ENCODE measurements around the gene RBPJL. TPM values are rescaled to one million over a fixed set of nuclear protein-coding genes. Genes with fewer than 3 reads are reported as not detected.

RBPJL gene
- total RNA-seq, 1 experiment from 2014 or later: not detected

DNA sequence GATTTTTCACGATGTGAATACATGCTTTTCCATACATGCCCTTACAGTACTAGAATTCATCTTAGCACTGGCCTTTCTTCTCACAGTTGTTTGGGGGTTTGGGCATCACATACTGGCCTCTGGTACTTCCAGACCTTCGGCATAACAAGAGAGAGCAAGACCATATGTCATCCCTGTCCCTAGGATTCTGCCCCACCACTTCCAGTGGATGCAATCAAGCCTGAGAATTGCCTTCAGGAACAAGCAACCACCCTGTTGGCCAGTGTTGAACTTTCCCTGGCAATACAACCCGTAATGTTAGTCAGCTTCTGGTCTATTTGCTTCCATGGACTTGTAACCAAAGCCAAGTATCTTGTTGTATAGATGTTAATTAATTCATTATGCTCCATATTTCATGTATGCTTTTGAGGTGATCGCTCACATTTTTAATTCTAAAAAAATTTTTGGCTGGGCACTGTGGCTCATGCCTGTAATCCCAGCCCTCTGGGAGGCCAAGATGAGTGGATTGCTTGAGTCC, 36.8 kb upstream of the RBPJL start:
- no peak overlapping the region for H3K4me3 ChIP-seq (ENCODE audit: low read depth, low read length, poor library complexity, severe bottlenecking)
- no peak overlapping the region for H3K27ac ChIP-seq (ENCODE audit: low read depth, low read length, poor library complexity, severe bottlenecking)
- H3K4me1 ChIP-seq (ENCODE audit: insufficient read depth, low read length, poor library complexity, severe bottlenecking): no peaks in the 10 kb centered on the region
- TF ChIP-seq EZH2 (IDR thresholded peaks at IDR 0.05; ENCODE audit: borderline replicate concordance, low read depth, low read length, poor library complexity, severe bottlenecking): no peak
- TF ChIP-seq, protein P1, sequence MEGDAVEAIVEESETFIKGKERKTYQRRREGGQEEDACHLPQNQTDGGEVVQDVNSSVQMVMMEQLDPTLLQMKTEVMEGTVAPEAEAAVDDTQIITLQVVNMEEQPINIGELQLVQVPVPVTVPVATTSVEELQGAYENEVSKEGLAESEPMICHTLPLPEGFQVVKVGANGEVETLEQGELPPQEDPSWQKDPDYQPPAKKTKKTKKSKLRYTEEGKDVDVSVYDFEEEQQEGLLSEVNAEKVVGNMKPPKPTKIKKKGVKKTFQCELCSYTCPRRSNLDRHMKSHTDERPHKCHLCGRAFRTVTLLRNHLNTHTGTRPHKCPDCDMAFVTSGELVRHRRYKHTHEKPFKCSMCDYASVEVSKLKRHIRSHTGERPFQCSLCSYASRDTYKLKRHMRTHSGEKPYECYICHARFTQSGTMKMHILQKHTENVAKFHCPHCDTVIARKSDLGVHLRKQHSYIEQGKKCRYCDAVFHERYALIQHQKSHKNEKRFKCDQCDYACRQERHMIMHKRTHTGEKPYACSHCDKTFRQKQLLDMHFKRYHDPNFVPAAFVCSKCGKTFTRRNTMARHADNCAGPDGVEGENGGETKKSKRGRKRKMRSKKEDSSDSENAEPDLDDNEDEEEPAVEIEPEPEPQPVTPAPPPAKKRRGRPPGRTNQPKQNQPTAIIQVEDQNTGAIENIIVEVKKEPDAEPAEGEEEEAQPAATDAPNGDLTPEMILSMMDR (conservative IDR thresholded peaks at IDR 0.05; ENCODE audit: low read depth, low read length): no peak
- intact Hi-C loops (cut with micrococcal nuclease; ENCODE audit: unreplicated experiment): no loop called here
- H3K27me3 ChIP-seq (replicated peaks; ENCODE audit: insufficient read depth, low read depth, low read length, poor library complexity): peaks cover 17% of the 10 kb centered on the region
- DNase-seq (ENCODE audit: low spot score): no peak
- no peaks in the 10 kb centered on the region for H3K9me3 ChIP-seq (ENCODE audit: low read depth, low read length, poor library complexity, severe bottlenecking)
- ChIA-PET CTCF (no interaction called here), POLR2A (ENCODE audit: low non-redundant PET) (no interaction called here)
- no peaks in the 10 kb centered on the region for H3K36me3 ChIP-seq (ENCODE audit: insufficient read depth, low read length, poor library complexity, severe bottlenecking)
- no TSS peak for BruUV-seq (replicated peaks)

DNA sequence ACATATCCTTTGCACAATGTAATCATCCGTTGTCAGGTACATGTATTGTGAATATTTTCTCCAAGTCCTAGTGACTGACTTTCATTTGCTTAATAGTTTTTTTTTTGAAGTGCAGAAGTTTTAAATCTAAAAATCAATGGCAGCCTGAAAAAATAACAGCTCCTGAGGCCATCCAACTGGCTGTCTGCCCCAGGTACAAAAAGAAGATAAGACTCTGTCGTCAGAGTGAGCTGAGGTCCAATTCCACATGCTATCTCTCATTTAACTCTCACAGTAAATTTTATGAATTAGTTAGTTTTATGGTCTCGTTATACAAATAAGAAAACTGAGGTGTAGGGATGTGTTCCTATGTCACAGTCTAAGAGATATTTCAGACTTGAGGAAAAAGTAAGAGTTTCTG, 31.3 kb upstream of the RBPJL start:
- no peaks in the 10 kb centered on the region for H3K36me3 ChIP-seq (ENCODE audit: insufficient read depth, low read length, poor library complexity, severe bottlenecking)
- ChIA-PET CTCF (no interaction called here), POLR2A (ENCODE audit: low non-redundant PET) (no interaction called here)
- no TSS peak for BruUV-seq (replicated peaks)
- TF ChIP-seq, protein P1 (conservative IDR thresholded peaks at IDR 0.05; ENCODE audit: low read depth, low read length): no peak
- no peak for TF ChIP-seq EZH2 (IDR thresholded peaks at IDR 0.05; ENCODE audit: borderline replicate concordance, low read depth, low read length, poor library complexity, severe bottlenecking)
- H3K4me3 ChIP-seq (ENCODE audit: low read depth, low read length, poor library complexity, severe bottlenecking): no peak overlapping the region
- H3K27me3 ChIP-seq (replicated peaks; ENCODE audit: insufficient read depth, low read depth, low read length, poor library complexity): peaks cover 13% of the 10 kb centered on the region
- DNase-seq (ENCODE audit: low spot score): no peak
- no peaks in the 10 kb centered on the region for H3K4me1 ChIP-seq (ENCODE audit: insufficient read depth, low read length, poor library complexity, severe bottlenecking)
- no peaks in the 10 kb centered on the region for H3K9me3 ChIP-seq (ENCODE audit: low read depth, low read length, poor library complexity, severe bottlenecking)
- no peak overlapping the region for H3K27ac ChIP-seq (ENCODE audit: low read depth, low read length, poor library complexity, severe bottlenecking)
- intact Hi-C loops (cut with micrococcal nuclease; ENCODE audit: unreplicated experiment): no loop called here

DNA sequence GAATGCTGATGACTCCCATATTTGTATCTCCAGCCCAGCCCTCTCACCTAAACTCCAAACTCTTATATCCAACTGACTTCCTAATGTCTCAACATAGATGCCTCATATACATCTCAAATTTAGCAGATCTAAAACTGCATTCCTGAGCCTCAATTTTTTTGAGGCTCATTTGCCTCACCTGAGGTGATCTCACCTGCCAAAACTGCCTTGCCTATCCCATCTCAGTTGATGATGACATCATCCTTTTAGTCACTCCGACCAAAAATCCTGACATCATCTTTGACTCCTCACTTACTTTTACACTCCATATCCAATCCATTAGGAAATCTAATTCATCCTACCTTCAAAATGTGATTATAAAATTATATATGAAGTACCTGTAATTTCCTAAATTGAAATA, 26.6 kb upstream of the RBPJL start:
- ChIA-PET POLR2A (ENCODE audit: low non-redundant PET) (no interaction called here), CTCF (no interaction called here)
- no peaks in the 10 kb centered on the region for H3K36me3 ChIP-seq (ENCODE audit: insufficient read depth, low read length, poor library complexity, severe bottlenecking)
- no peaks in the 10 kb centered on the region for H3K4me1 ChIP-seq (ENCODE audit: insufficient read depth, low read length, poor library complexity, severe bottlenecking)
- intact Hi-C loops (cut with micrococcal nuclease; ENCODE audit: unreplicated experiment): no loop called here
- no peak overlapping the region for H3K27ac ChIP-seq (ENCODE audit: low read depth, low read length, poor library complexity, severe bottlenecking)
- H3K4me3 ChIP-seq (ENCODE audit: low read depth, low read length, poor library complexity, severe bottlenecking): no peak overlapping the region
- DNase-seq (ENCODE audit: low spot score): no peak
- no peak for TF ChIP-seq EZH2 (IDR thresholded peaks at IDR 0.05; ENCODE audit: borderline replicate concordance, low read depth, low read length, poor library complexity, severe bottlenecking)
- TF ChIP-seq, protein P1 (conservative IDR thresholded peaks at IDR 0.05; ENCODE audit: low read depth, low read length): no peak
- BruUV-seq (replicated peaks): no TSS peak
- no peaks in the 10 kb centered on the region for H3K27me3 ChIP-seq (replicated peaks; ENCODE audit: insufficient read depth, low read depth, low read length, poor library complexity)
- H3K9me3 ChIP-seq (ENCODE audit: low read depth, low read length, poor library complexity, severe bottlenecking): no peaks in the 10 kb centered on the region

All from A673 (cell line).